Endothelial cell of umbilical vein (primary cell): ENCODE results near the gene RGS9BP.
"Not testable (repeated sequence)": the region's sequence is repeated elsewhere in the genome, so short reads cannot be mapped to it uniquely, and the experiment has no call there.

Experiments used
- EZH2 ChIP-seq: IDR thresholded peaks from 2 replicates; pipeline ENCODE4 v1.6.1; 2012; ENCODE audit warnings: borderline replicate concordance, low read depth, mild to moderate bottlenecking, moderate library complexity, low read length, inconsistent platforms; ENCODE audit not compliant: severe bottlenecking
- POLR2A ChIP-seq: IDR thresholded peaks from 2 replicates; pipeline ENCODE4 v1.6.1; 2012; ENCODE audit warnings: low read depth, mild to moderate bottlenecking, control low read depth, low read length
- POLR2AphosphoS5 ChIP-seq: IDR thresholded peaks from 2 replicates; pipeline ENCODE4 v1.6.1; 2012; ENCODE audit warnings: low read depth, mild to moderate bottlenecking, control low read depth, low read length, moderate library complexity; ENCODE audit not compliant: insufficient read depth
- TF ChIP-seq, protein P1 (sequence below), 2 donors: IDR thresholded peaks; 1 replicate in 1 of 2; 2 replicates in 1 of 2; pipeline ENCODE4 v1.5.1; 2011; ENCODE audit warnings: low read length in 2 of 2, mild to moderate bottlenecking in 2 of 2, moderate library complexity in 2 of 2, control low read depth in 1 of 2, inconsistent platforms in 1 of 2, low read depth in 1 of 2; ENCODE audit not compliant: insufficient read depth in 1 of 2; ENCODE audit errors: extremely low read depth in 1 of 2
- TF ChIP-seq, protein P2 (sequence below): IDR thresholded peaks from 2 replicates; pipeline ENCODE4 v1.6.1; 2011; ENCODE audit not compliant: insufficient read depth, insufficient read length

DNA sequence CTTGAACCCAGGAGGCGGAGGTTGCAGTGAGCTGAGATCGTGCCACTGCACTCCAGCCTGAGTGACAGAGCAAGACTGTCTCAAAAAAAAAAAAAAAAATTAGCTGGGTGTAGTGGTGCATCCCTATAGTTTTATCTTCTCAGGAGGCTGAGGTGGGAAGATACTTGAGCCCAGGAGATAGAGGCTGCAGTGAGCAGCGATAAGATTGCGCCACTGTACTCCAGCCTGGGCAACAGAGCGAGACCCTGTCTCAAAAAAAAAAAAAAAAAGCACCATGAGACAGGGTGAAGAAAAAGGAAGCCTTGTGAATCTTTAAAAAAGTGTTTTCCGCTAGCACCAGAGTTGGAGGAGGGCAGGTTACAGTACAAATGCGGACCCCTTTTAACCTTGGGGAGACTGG lies 40.6 kb downstream of the RGS9BP start:
- TF ChIP-seq, protein P1, sequence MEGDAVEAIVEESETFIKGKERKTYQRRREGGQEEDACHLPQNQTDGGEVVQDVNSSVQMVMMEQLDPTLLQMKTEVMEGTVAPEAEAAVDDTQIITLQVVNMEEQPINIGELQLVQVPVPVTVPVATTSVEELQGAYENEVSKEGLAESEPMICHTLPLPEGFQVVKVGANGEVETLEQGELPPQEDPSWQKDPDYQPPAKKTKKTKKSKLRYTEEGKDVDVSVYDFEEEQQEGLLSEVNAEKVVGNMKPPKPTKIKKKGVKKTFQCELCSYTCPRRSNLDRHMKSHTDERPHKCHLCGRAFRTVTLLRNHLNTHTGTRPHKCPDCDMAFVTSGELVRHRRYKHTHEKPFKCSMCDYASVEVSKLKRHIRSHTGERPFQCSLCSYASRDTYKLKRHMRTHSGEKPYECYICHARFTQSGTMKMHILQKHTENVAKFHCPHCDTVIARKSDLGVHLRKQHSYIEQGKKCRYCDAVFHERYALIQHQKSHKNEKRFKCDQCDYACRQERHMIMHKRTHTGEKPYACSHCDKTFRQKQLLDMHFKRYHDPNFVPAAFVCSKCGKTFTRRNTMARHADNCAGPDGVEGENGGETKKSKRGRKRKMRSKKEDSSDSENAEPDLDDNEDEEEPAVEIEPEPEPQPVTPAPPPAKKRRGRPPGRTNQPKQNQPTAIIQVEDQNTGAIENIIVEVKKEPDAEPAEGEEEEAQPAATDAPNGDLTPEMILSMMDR (IDR thresholded peaks at IDR 0.05; ENCODE audit: extremely low read depth in 1 of 2, insufficient read depth in 1 of 2, low read depth in 1 of 2, low read length in 2 of 2) = not testable (repeated sequence)
- not testable (repeated sequence) for TF ChIP-seq POLR2AphosphoS5, EZH2, POLR2A
- TF ChIP-seq, protein P2, sequence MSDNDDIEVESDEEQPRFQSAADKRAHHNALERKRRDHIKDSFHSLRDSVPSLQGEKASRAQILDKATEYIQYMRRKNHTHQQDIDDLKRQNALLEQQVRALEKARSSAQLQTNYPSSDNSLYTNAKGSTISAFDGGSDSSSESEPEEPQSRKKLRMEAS = not testable (repeated sequence)
